Endothelial cell of umbilical vein (primary cell): ENCODE results near the gene COCH. TPM values are rescaled to one million over a fixed set of nuclear protein-coding genes. Genes with fewer than 3 reads are reported as not detected.

Source experiments
- BruUV-seq: library from RNA; stranded (reverse); fragments of 400-500 nt; replicated peaks from 2 replicates; lab custom pipeline; 2021; lab: Mats Ljungman, UMichigan
- CTCF ChIA-PET: fragments of 300-600, 350-600 bp; sonication (Branson Sonifier 250); formaldehyde crosslinking; loops from one replicate; lab custom pipeline; 2021; ENCODE audit warnings: antibody characterized with exemption, inconsistent platforms; lab: Charles Lee
- POLR2A ChIA-PET: fragments of 300-600, 350-600 bp; sonication (Branson Sonifier 250); formaldehyde crosslinking; loops from one replicate; lab custom pipeline; 2021; ENCODE audit warnings: antibody characterized with exemption, inconsistent platforms; lab: Charles Lee
- DNase-seq: peaks from one replicate; pipeline ENCODE4 v3.0.0-alpha.2; 2011; ENCODE audit warnings: low read depth, low spot score
- FAIRE-seq: peaks from 2 replicates; lab custom pipeline; 2011; peaks lifted over from hg19 to GRCh38; lab: Jason Lieb, UNC
- H2AFZ ChIP-seq: 2 replicates; pipeline ENCODE4 v1.6.0; 2012; ENCODE audit warnings: low read depth, low read length, control low read depth, inconsistent platforms
- H3K27ac ChIP-seq: 2 replicates; pipeline ENCODE4 v1.5.1; 2011; ENCODE audit warnings: low read depth, mild to moderate bottlenecking, control low read depth, low read length, moderate library complexity; ENCODE audit not compliant: insufficient read depth
- H3K27me3 ChIP-seq, 2 experiments: 2 replicates each; pipeline versions ENCODE4 v1.6.0 to v1.6.1; 2011; ENCODE audit warnings: low read length in 2 of 2, mixed read lengths in 1 of 2; ENCODE audit not compliant: control insufficient read depth in 2 of 2, insufficient read depth in 2 of 2
- H3K36me3 ChIP-seq, 2 experiments: 2 replicates in 1 of 2; 3 replicates in 1 of 2; pipeline ENCODE4 v1.5.1; 2011; ENCODE audit warnings: low read length in 2 of 2, mild to moderate bottlenecking in 1 of 2, moderate library complexity in 1 of 2; ENCODE audit not compliant: control insufficient read depth in 2 of 2, insufficient read depth in 2 of 2; ENCODE audit errors: extremely low read depth in 1 of 2
- H3K4me1 ChIP-seq: 3 replicates; pipeline ENCODE4 v1.5.1; 2011; ENCODE audit warnings: mild to moderate bottlenecking, low read length; ENCODE audit not compliant: control insufficient read depth, insufficient read depth; ENCODE audit errors: extremely low read depth
- H3K4me2 ChIP-seq: 2 replicates; pipeline ENCODE4 v1.6.1; 2011; ENCODE audit warnings: low read length, control low read depth, mixed read lengths; ENCODE audit not compliant: insufficient read depth
- H3K4me3 ChIP-seq, 3 experiments: fragments of 200-600 bp in 1 of 3; sonication (generic), shearing (Covaris generic) in 1 of 3; replicated peaks in 1 of 3; 2 replicates each; pipeline ENCODE4 v1.5.1; 2011 to 2016; ENCODE audit warnings: control low read depth in 3 of 3, low read length in 3 of 3, mild to moderate bottlenecking in 2 of 3, inconsistent platforms in 1 of 3, low read depth in 1 of 3, moderate library complexity in 1 of 3; ENCODE audit not compliant: insufficient read depth in 1 of 3
- H3K79me2 ChIP-seq: 2 replicates; pipeline ENCODE4 v1.6.0; 2012; ENCODE audit warnings: low read length, inconsistent platforms; ENCODE audit not compliant: control insufficient read depth, insufficient read depth
- H3K9ac ChIP-seq: replicated peaks from 2 replicates; pipeline ENCODE3; 2011; ENCODE audit warnings: low read length, control low read depth; ENCODE audit not compliant: insufficient read depth; ENCODE audit errors: extremely low read depth
- H3K9me1 ChIP-seq: replicated peaks from 3 replicates; pipeline ENCODE4 v1.6.0; 2011; ENCODE audit warnings: mild to moderate bottlenecking, low read length; ENCODE audit not compliant: control insufficient read depth, insufficient read depth; ENCODE audit errors: extremely low read depth
- H3K9me3 ChIP-seq: replicated peaks from 2 replicates; pipeline ENCODE4 v1.5.1; 2012; ENCODE audit warnings: low read length, inconsistent platforms; ENCODE audit not compliant: control insufficient read depth, insufficient read depth
- H4K20me1 ChIP-seq: replicated peaks from 2 replicates; pipeline ENCODE3; 2011; ENCODE audit warnings: mild to moderate bottlenecking, low read length; ENCODE audit not compliant: control insufficient read depth, insufficient read depth; ENCODE audit errors: extremely low read depth
- GATA2 ChIP-seq: IDR thresholded peaks from 2 replicates; pipeline ENCODE4 v1.7.0; 2011; ENCODE audit warnings: low read depth, mild to moderate bottlenecking, moderate library complexity, mixed read lengths, low read length; ENCODE audit not compliant: insufficient read length, insufficient read depth
- POLR2AphosphoS5 ChIP-seq: IDR thresholded peaks from 2 replicates; pipeline ENCODE4 v1.6.1; 2012; ENCODE audit warnings: low read depth, mild to moderate bottlenecking, control low read depth, low read length, moderate library complexity; ENCODE audit not compliant: insufficient read depth
- dilution Hi-C: fragments of 300-500 bp; cut with MboI; formaldehyde crosslinking; loops from one replicate; pipeline ENCODE4 v1.15.0; 2019; ENCODE audit warnings: low sequenced_read_pairs; ENCODE audit not compliant: extremely low pct_ligation_motif_present
- intact Hi-C: fragments of 100-400 bp; cut with micrococcal nuclease; formaldehyde crosslinking; loops from one replicate; pipeline ENCODE4 v1.10.0; 2022
- polyA plus RNA-seq, 4 experiments: library from polyadenylated mRNA; depleted of rRNA in 3 of 4; stranded (reverse) in 3 of 4; unstranded in 1 of 4; fragments of >200 nt; gene quantifications; 2 replicates each; pipeline versions ENCODE4 v1.2.1 to v1.2.3, GENCODE V29; 2011 to 2012; ENCODE audit warnings: missing spikeins in 1 of 4
- total RNA-seq: library from RNA; stranded (reverse); gene quantifications from 2 replicates; pipeline ENCODE4 v1.2.3, GENCODE V29; 2021

COCH gene
- total and polyA plus RNA-seq, 2 donors (not counting 3 experiments of a cell fraction or from before 2014, with no cell fraction given), result 0.87 to 1.9 TPM

DNA sequence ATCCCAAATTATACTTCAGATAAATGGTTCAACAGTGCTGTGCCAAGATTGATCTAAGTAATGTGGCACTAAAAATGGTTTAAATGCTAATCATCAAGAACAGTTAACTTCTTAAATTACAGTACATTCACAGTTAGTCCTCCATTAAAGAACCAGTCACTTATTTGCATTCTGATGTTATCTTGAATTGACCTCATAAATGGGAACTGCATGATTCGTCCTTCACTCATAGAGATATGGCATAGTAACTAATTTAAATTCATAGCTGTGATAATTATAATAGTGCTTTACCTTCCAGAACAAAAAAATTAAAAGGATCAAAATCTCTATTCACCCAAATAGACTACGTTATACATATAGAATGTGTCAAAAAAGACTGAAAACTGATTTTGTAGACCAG is 61.1 kb downstream of the COCH start:
- ChIA-PET CTCF (interaction anchor here (1.3 kb wide), 1 partner anchor 13 kb away, joined by 3 read pairs; no protein-coding TSS in a partner anchor), POLR2A (no interaction called here)
- FAIRE-seq (no peak), DNase-seq (no peak)
- H2AFZ ChIP-seq, result no peak overlapping the region
- dilution Hi-C loops, result no loop called here
- no peak overlapping the region for H3K9ac ChIP-seq
- H3K9me1 ChIP-seq, result no peaks in the 10 kb centered on the region
- no peaks in the 10 kb centered on the region for H3K27me3 ChIP-seq
- intact Hi-C loops, result no loop called here
- H3K36me3 ChIP-seq, result peaks cover 0 to 8% of the 10 kb centered on the region in 2 experiments
- no TSS peak for BruUV-seq
- peaks cover 11% of the 10 kb centered on the region for H3K4me1 ChIP-seq
- peaks cover 3% of the 10 kb centered on the region for H4K20me1 ChIP-seq
- no peak overlapping the region for H3K4me2 ChIP-seq
- no peaks in the 10 kb centered on the region for H3K9me3 ChIP-seq
- TF ChIP-seq POLR2AphosphoS5, result no peak
- peak; percentile 72 for TF ChIP-seq GATA2
- H3K27ac ChIP-seq, result no peak overlapping the region
- H3K79me2 ChIP-seq, result peaks cover 6% of the 10 kb centered on the region
- H3K4me3 ChIP-seq, result no peak overlapping the region

DNA sequence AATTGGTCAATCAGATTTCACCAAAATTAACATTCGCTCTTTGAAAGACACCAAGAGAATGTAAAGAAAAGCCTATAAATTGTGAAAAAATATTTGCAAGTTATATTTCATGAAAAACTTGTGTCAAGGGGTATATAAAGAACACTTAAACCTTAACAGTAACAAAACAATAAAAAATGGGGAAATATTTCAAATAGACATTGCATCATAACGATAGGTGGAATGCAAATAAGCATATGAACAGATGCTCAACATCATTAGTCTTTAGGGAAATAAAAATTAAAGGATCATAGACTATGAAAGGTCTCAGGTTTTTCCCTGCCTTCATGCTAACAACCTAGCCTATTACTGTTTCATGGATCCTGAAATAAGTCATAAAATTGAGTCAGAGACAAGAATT is 64.3 kb downstream of the COCH start:
- CTCF ChIA-PET, result no interaction called here
- peaks cover 14% of the 10 kb centered on the region for H3K79me2 ChIP-seq
- no peak for TF ChIP-seq GATA2
- no peaks in the 10 kb centered on the region for H3K9me1 ChIP-seq
- dilution Hi-C loops, result no loop called here
- no peak overlapping the region for H3K27ac ChIP-seq
- DNase-seq (no peak), FAIRE-seq (no peak)
- no peak overlapping the region for H3K4me3 ChIP-seq
- no peak overlapping the region for H3K4me2 ChIP-seq
- H2AFZ ChIP-seq, result no peak overlapping the region
- H3K4me1 ChIP-seq, result peaks cover 18% of the 10 kb centered on the region
- no peaks in the 10 kb centered on the region for H3K27me3 ChIP-seq
- H3K9me3 ChIP-seq, result no peaks in the 10 kb centered on the region
- H3K9ac ChIP-seq, result no peak overlapping the region
- intact Hi-C loops, result no loop called here
- POLR2A ChIA-PET, result no interaction called here
- peaks cover 0 to 18% of the 10 kb centered on the region in 2 experiments for H3K36me3 ChIP-seq
- H4K20me1 ChIP-seq, result peaks cover 3% of the 10 kb centered on the region
- no TSS peak for BruUV-seq

Other genes with a start within 250 kb of the COCH start
- 7.2 TPM in 2 replicates for gene AP4S1, start 151.1 kb downstream of the COCH start, total RNA-seq
- 1.9 and 2.8 TPM in 2 replicates for gene AP4S1, start 151.1 kb downstream of the COCH start, polyA plus RNA-seq
- 35.1 and 39.1 TPM in 2 replicates for gene STRN3, start 151.8 kb downstream of the COCH start, total RNA-seq
- gene STRN3, start 151.8 kb downstream of the COCH start, polyA plus RNA-seq, result 8.1 and 8.4 TPM in 2 replicates